Adrenal gland (tissue), 5 donors: ENCODE measurements around the gene PIEZO1.

Source experiments
- POLR2A ChIP-seq, 2 donors: fragments of 450-650 bp; IDR thresholded peaks; one replicate each; pipeline ENCODE4 v1.6.1; 2017; ENCODE audit warnings: antibody characterized with exemption in 2 of 2, mild to moderate bottlenecking in 2 of 2, moderate library complexity in 1 of 2
- TF ChIP-seq, protein P1 (sequence below), 6 experiments: fragments of 450-650 bp in 4 of 6; fragments of 200-600 bp in 2 of 6; sonication (generic) in 1 of 6; IDR thresholded peaks; 1 replicate in 5 of 6; 2 replicates in 1 of 6; pipeline versions ENCODE4 v1.5.1 to v1.8.0; 2016 to 2021; ENCODE audit warnings: antibody characterized with exemption in 6 of 6, mild to moderate bottlenecking in 2 of 6, moderate library complexity in 1 of 6
- donor health status: DM: no; HTN: no; CAD: no.

DNA sequence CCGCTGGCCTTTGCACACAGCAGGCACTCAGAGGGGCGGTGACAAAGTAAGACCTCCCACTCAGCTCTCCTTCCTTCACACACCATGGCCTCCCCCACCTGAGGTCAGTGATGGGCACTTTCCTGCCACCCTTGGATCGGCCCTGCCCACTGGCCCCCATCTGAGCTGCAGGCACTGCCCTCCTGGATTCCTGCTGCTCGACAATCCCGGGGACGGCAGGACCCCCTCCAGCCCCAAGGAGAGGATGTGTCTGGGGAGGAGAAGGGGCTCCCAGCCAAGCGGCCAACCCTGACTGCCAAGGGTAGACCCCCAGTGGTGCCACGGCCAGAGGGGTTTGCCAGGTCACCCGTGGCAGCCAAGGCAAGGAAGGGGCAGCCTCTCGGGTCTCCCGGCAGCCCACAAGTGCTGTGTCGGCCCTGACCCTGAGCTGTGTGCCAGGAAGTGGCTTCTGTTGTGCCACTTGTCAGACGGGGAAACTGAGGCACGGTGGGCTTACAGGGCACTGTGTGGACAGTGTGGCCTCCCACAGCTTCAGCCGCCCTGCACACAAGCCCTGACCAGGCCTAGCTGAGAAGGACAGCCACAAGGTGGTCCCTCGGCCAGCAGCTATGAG lies 22.7 kb downstream of the PIEZO1 start:
- no peak for TF ChIP-seq POLR2A (IDR thresholded peaks at IDR 0.05)
- TF ChIP-seq, protein P1, sequence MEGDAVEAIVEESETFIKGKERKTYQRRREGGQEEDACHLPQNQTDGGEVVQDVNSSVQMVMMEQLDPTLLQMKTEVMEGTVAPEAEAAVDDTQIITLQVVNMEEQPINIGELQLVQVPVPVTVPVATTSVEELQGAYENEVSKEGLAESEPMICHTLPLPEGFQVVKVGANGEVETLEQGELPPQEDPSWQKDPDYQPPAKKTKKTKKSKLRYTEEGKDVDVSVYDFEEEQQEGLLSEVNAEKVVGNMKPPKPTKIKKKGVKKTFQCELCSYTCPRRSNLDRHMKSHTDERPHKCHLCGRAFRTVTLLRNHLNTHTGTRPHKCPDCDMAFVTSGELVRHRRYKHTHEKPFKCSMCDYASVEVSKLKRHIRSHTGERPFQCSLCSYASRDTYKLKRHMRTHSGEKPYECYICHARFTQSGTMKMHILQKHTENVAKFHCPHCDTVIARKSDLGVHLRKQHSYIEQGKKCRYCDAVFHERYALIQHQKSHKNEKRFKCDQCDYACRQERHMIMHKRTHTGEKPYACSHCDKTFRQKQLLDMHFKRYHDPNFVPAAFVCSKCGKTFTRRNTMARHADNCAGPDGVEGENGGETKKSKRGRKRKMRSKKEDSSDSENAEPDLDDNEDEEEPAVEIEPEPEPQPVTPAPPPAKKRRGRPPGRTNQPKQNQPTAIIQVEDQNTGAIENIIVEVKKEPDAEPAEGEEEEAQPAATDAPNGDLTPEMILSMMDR (IDR thresholded peaks at IDR 0.05) = no peak
